OCI-M2 (cell line): ENCODE results near the gene CAMK1D.

Source experiments
- DNase-seq: peaks from one replicate; lab custom pipeline; 2025; ENCODE audit not compliant: unreplicated experiment; lab: John Stamatoyannopoulos, UW

Gene CAMK1D

DNA sequence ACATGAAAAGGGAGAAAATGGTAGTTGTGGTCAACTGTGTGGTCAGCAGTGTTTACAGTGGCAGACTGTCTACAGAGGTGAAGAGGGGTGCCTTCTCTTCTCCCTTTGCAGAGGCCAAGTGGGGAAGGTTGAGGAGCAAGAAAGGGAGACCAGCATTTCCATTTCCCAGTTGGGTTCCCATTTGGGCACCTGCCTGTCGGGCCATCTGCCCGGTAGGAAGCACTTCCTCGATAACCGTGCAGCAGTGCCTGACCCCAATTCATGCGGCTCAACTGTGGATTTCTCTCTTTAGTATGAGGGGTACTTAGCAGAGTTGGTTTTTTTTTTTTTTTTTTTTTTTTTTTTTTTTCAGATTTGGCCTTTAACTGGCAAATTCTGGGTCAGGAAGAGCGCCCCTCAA lies 525.2 kb downstream of the CAMK1D start:
- DNase-seq: no peak

DNA sequence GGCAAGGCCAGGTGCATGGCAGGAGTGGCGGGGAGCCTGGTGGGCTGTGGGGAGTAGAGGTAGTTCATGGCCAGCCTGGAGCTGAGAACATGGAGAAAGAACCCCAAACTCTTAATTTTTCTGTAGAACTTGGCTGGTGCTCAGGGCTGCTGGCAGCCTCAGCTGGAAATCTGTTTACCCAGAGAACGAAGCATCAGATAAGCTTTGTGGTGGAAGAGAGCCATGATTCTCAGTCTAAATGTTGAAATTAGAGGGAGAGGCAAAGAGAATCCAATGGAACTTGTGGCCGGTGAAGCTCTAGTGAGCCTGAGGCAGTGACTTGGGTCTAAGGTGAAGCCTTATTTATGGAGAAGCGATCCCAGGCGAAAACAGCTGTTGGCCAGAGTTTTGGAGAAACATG lies 525.8 kb downstream of the CAMK1D start:
- DNase-seq: no peak

DNA sequence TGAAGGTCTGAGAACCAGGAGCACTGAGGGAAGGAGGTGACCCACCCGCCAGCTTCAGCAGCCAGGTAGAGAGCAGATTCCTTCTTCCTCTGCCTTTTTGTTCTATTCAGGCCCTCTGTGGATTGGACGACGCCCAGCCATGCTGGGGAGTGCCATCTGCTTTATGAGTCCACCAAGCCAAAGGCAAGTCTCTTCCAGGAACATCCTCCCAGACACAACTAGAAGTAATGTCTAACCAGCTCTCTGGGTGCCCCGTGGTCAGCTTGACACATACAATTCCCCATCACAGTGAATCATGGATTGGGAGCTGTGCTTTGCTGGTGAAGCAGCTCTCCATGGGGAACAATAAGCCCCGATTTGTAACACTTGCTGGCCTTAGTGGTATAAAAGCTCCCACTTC lies 526.9 kb downstream of the CAMK1D start:
- DNase-seq: no peak

DNA sequence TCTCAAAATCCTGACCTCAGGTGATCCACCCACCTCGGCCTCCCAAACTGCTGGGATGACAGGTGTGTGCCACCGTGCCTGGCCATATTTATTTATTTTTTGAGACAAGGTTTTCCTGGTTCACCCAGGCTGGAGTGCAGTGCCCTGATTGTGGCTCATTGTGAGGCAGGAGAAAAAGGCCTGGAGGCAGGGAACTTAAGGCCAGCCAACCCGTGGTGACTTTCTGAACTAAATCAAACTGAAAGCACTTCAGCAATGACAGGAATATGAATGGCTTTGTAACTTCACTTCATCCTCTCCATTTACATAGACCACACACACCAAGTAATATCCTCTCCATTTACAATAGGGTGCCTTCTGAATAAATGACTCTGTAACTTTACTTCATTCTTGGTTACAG lies 527.8 kb downstream of the CAMK1D start:
- DNase-seq: no peak

DNA sequence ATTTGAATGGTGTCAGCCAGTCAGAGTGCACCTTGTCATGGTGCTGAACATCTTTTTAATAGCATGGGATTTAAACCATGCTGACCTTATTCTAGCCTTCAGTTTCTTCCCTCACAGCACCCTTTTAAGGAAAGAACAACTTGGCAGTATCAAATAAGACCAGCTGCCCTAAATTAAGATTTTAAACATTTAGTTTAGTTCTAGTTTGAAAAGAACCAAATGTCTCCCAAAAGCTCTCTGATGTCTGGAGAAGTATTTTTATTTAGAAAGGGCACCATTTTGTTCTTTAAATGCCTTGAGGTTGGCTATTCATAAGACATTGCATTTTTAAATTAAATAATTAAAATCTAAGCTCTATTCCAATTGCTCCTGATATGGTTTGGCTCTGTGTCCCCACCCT lies 531.1 kb downstream of the CAMK1D start:
- no peak for DNase-seq

DNA sequence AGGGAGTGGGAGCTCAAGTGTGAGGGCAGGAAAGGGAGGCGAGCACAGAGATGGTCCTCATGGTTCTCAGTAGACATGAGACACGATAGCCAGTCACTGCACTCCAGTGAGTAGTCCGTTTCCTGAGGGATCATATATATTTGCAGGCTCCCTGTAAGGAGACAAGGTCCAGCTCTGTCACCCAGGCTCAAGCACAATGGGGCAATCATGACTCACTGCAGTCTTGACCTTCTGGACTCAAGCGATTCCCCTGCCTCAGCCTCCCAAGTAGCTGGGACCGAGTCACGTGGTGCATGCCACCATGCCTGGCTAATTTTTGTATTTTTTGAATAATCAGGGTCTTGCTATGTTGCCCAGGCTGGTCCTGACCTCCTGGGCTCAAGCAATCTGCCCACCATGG lies 535.5 kb downstream of the CAMK1D start:
- DNase-seq: no peak
